Measurements from ENCODE around the gene COPA. TPM values are rescaled to one million over a fixed set of nuclear protein-coding genes. Genes with fewer than 3 reads are reported as not detected.

COPA gene
- total and polyA plus RNA-seq, 8 donors: 149 to 182 (median 174) TPM

- H3K9me3 ChIP-seq: no peaks in the 10 kb centered on the region
- H3K27me3 ChIP-seq: no peaks in the 10 kb centered on the region
- DNase-seq (no peak), ATAC-seq (no peak)
- H3K4me3 ChIP-seq: no peak overlapping the region
- H3K4me1 ChIP-seq: no peaks in the 10 kb centered on the region
- TF ChIP-seq CTCF (IDR thresholded peaks at IDR 0.05): no peak
- H3K27ac ChIP-seq: no peak overlapping the region
- H3K36me3 ChIP-seq: peaks cover 0 to 97% of the 10 kb centered on the region in 2 donors
- intact Hi-C loops (cut with DNase I): no loop called here
Measured at GRCh38 chr1:160315359-160315758, 27.7 kb downstream of the COPA start.

DNA sequence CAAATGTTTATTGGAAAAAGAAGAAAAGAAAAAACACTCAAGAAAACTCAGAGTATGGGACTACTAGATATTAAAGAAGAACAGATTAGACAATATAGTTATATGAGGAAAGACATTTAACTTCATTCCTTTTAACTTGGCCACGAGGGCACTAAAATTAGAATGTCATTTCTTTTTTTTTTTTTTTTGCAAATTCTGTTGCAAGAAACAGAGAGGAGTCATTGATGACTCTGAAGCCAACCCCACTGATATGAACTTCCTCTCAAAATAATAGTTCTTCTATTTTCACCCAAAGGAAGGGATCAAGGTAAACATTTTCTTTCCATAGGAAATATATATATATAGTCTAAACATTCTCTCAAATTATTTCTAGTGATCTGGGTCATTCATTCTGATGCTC lies 33.5 kb downstream of the COPA start:
- no peaks in the 10 kb centered on the region for H3K9me3 ChIP-seq

DNA sequence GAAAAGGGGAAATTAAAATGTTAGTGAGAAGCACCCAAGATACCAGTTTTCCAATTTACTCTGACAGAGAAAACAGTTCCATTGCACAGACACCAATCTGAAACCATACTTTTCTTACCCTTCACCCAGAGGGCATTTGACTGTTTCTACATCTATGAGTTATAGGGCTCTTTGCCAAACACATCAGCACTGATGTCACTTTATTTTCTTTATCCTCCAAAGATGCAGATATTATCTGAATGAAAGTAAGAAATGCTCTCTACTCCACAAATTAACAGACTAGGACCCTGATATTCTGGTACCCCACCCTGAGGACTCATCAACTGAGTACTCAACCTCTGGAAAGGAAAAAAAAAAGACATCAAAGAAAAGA lies 33.9 kb downstream of the COPA start:
- Histone ChIP-seq H3K27ac (no peak overlapping the region), H3K36me3 (peaks cover 8 to 100% of the 10 kb centered on the region in 2 donors), H3K27me3 (no peaks in the 10 kb centered on the region), H3K9me3 (no peaks in the 10 kb centered on the region), H3K4me3 (no peak overlapping the region), H3K4me1 (no peaks in the 10 kb centered on the region)
- intact Hi-C loops (cut with DNase I): no loop called here
- TF ChIP-seq CTCF (IDR thresholded peaks at IDR 0.05): no peak
- no peak for DNase-seq
- ATAC-seq: no peak

More for the DNA sequence above, 33.5 kb downstream of the COPA start:
- ATAC-seq: no peak
- H3K36me3 ChIP-seq: peaks cover 8 to 100% of the 10 kb centered on the region in 2 donors
- DNase-seq: no peak
- no peak overlapping the region for H3K4me3 ChIP-seq
- no peak overlapping the region for H3K27ac ChIP-seq
- intact Hi-C loops (cut with DNase I): no loop called here
- no peak for TF ChIP-seq CTCF (IDR thresholded peaks at IDR 0.05)
- H3K27me3 ChIP-seq: no peaks in the 10 kb centered on the region
- H3K4me1 ChIP-seq: no peaks in the 10 kb centered on the region

DNA sequence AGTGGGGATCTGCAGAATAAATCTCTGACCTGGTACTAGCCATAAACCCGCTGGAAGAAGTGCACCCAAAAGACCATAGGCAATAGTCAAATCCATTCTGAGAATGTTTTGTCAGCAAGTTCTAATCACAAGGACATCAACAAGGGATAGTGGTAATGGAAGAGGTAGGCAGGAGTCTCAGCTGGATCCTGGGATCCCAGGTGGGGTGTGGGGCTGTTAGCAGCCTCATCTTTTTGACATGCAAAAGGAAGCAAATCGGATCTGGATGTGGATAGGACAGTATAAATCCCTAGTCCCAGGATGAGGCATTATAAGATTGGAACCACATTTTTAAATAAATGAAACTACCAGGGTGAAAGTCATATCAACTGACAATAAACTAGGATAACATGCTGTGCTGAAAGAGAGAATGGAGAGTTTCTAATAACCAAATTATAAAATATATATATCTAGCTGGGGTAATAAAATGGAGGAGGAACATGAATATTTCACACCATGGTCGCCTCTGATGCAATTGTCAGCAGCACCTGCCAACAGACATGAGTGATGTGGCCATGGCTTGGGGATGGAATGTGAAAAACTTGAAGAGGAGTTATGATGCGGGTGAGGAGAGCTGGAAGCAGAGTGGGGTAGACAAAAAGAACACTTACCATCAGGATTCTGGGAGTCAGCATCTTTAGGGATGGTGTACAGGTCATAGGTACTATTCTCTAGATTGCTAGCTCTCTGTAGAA lies 34.4 kb downstream of the COPA start:
- DNase-seq (no peak), ATAC-seq (no peak)
- Histone ChIP-seq H3K27ac (no peak overlapping the region), H3K27me3 (no peaks in the 10 kb centered on the region), H3K9me3 (no peaks in the 10 kb centered on the region), H3K36me3 (peaks cover 8 to 100% of the 10 kb centered on the region in 2 donors), H3K4me1 (no peaks in the 10 kb centered on the region), H3K4me3 (no peak overlapping the region)
- no peak for TF ChIP-seq CTCF (IDR thresholded peaks at IDR 0.05)
- intact Hi-C loops (cut with DNase I): no loop called here

DNA sequence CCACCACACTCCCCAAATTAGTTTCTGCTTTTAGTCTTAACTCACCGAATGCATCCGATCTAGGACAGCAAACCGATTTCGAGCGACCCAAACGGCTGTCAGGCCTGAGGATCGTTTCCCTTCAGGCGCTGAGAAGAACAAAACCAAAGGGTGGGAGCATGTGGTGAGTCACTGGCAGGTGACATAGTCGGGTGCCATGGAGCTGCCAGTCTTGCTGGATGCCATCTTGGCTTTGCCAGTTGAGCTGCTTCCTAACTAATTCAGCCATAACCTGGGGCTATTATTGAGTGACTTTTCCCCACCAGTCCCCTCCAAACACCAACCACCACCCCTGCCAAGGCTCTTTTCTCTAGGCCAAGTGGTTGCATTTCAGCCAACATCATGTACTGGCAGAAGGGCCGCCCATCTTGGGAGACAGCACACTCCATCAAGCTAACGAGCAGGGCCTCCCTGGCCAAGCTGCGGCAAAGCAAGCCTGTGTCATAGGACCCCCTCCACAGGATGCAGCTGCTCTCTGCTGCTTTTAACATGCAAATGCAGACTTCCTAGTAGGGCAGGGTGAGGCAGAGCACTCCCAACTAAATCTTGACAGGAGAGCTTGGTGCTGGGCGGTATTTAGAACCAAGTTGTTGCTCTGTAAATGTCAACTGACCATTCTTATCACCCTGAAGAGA lies 35.8 kb downstream of the COPA start:
- no peak for TF ChIP-seq CTCF (IDR thresholded peaks at IDR 0.05)
- H3K4me3 ChIP-seq: no peak overlapping the region

More for the DNA sequence above, 35.8 kb downstream of the COPA start:
- Histone ChIP-seq H3K27me3 (no peaks in the 10 kb centered on the region), H3K36me3 (peaks cover 8 to 100% of the 10 kb centered on the region in 2 donors), H3K4me1 (no peaks in the 10 kb centered on the region), H3K27ac (no peak overlapping the region), H3K9me3 (no peaks in the 10 kb centered on the region)
- intact Hi-C loops (cut with DNase I): no loop called here
- no peak for DNase-seq
- no peak for ATAC-seq
